Measurements from ENCODE around the gene BCL11A.

DNA sequence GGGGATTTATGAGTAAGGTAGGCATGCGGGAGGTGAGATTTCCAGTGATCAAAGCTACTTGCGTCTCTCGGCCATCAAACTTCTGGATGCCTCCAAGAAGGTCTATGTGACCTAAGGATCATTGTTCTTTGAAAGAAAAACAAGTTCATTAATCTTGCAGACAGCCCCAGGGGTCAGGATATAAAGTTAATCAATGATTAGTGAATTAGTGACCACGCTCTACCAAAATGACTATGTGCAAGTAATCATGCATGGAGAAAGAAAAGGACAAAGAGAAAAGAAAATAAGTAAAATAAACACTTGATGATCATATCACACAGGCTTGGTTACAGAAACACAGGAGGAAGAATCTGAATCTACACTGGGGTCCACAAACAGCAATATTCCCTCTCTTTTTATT lies 42.5 kb upstream of the BCL11A start:
- TF ChIP-seq, protein P1, sequence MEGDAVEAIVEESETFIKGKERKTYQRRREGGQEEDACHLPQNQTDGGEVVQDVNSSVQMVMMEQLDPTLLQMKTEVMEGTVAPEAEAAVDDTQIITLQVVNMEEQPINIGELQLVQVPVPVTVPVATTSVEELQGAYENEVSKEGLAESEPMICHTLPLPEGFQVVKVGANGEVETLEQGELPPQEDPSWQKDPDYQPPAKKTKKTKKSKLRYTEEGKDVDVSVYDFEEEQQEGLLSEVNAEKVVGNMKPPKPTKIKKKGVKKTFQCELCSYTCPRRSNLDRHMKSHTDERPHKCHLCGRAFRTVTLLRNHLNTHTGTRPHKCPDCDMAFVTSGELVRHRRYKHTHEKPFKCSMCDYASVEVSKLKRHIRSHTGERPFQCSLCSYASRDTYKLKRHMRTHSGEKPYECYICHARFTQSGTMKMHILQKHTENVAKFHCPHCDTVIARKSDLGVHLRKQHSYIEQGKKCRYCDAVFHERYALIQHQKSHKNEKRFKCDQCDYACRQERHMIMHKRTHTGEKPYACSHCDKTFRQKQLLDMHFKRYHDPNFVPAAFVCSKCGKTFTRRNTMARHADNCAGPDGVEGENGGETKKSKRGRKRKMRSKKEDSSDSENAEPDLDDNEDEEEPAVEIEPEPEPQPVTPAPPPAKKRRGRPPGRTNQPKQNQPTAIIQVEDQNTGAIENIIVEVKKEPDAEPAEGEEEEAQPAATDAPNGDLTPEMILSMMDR (IDR thresholded peaks at IDR 0.05) = no peak
- no peak for TF ChIP-seq POLR2A (IDR thresholded peaks at IDR 0.05)

Measured in esophagus squamous epithelium (tissue), 4 donors.